ENCODE measurements around the gene ADAMTS14.

DNA sequence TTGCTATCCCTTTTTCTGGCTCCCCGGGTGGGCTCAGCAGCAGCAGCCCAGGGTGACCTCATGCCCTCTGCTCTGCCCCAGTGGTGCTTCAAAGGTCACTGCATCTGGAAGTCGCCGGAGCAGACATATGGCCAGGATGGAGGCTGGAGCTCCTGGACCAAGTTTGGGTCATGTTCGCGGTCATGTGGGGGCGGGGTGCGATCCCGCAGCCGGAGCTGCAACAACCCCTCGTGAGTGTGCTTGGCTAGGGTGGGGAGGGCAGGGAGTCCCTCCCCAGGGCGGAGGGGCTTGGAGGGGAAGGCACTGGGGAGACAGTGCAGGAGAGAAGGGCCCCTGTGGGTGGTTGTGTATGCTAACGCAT, 66.4 kb downstream of the ADAMTS14 start:
- TF ChIP-seq, protein P1, sequence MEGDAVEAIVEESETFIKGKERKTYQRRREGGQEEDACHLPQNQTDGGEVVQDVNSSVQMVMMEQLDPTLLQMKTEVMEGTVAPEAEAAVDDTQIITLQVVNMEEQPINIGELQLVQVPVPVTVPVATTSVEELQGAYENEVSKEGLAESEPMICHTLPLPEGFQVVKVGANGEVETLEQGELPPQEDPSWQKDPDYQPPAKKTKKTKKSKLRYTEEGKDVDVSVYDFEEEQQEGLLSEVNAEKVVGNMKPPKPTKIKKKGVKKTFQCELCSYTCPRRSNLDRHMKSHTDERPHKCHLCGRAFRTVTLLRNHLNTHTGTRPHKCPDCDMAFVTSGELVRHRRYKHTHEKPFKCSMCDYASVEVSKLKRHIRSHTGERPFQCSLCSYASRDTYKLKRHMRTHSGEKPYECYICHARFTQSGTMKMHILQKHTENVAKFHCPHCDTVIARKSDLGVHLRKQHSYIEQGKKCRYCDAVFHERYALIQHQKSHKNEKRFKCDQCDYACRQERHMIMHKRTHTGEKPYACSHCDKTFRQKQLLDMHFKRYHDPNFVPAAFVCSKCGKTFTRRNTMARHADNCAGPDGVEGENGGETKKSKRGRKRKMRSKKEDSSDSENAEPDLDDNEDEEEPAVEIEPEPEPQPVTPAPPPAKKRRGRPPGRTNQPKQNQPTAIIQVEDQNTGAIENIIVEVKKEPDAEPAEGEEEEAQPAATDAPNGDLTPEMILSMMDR (IDR thresholded peaks at IDR 0.05; ENCODE audit: low read depth, low read length, poor library complexity, severe bottlenecking), result no peak
- no peak for TF ChIP-seq EZH2phosphoT487 (IDR thresholded peaks at IDR 0.05; ENCODE audit: borderline replicate concordance, low read length)

Measured in DOHH2 (cell line).